HG03460 (cell line): ENCODE results near the gene L3HYPDH.
A peak's percentile ranks its signal among the peaks of the same experiment; 100 is the strongest.
"Not testable (repeated sequence)": the region's sequence is repeated elsewhere in the genome, so short reads cannot be mapped to it uniquely, and the experiment has no call there.

Source experiments
- ATAC-seq: cut with Tn5 transposase; IDR thresholded peaks from one replicate; pipeline ENCODE4 v1.9.1; 2021; ENCODE audit not compliant: unreplicated experiment

The L3HYPDH gene

GRCh38 chr14:59480166-59480565 lies 4.0 kb downstream of the L3HYPDH start:
- ATAC-seq, result no peak

- ATAC-seq, result no peak
These were observed 5.7 kb downstream of the L3HYPDH start for GRCh38 chr14:59478540-59478939.

DNA sequence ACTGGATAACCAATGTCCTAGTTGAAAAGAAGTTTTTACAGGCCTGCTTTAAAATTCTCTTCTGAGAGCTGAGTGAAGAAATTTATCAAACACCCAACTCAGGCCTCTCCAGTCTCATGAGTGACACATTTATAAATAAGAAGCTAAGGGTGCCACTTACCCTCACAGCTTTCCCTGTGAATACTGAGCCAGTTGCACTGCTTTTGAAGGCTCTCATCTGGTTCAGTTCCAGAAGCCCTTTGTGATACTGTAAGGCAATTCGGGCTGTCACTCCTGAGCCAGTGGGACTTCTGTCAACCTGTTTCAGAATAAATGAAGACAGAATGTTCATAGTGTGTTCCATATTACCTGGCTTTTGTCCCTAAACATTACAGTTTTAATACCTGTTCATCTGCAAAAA lies 8.5 kb downstream of the L3HYPDH start:
- ATAC-seq, result no peak

GRCh38 chr14:59474172-59474571 lies 10.0 kb downstream of the L3HYPDH start:
- no peak for ATAC-seq

DNA sequence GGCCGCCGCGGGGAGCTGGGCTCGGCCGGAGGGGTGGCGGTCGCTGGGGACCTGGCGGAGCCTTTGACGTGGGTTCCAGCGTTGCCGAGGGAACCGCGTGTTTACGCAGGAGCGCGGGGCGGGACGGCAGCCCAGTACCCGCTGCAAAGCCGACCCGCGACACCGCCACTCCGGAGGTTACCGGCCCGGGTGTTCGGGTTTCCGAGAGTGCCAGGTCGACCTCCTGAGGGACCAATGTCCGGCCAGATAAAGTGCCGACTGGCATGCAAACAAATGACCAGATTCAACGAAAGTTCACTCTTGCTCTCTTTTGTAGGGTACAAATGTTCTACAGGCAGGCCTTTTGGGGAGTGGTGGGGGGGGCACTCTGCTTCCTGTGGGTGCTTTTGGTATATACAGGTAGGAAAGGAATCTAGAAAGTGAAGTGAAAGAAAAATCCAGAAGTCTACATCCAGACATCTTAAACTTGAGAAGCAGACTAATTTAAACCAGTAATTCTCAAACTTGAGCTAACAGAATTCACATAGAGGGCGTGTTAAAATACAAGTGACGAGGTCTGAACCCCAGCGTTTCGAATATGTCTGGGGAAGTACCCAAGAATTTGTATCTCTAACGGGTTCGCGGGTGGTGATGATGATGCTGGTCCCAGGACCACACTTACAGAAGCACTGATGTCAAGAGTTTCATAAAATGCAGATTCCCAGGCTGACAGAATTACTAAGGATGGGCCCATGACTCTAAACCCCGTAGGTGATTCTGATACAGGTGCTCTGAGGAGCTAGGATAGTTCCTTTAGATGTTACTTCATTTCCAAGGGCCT lies 18.7 kb downstream of the L3HYPDH start, which contains the start of gene GPR135:
GPR135 (minus strand) TSS at position 65 of the 820 bp plus-strand sequence. CDS start 154 bp downstream, outside the sequence.
- ATAC-seq, result peak; percentile 30

DNA sequence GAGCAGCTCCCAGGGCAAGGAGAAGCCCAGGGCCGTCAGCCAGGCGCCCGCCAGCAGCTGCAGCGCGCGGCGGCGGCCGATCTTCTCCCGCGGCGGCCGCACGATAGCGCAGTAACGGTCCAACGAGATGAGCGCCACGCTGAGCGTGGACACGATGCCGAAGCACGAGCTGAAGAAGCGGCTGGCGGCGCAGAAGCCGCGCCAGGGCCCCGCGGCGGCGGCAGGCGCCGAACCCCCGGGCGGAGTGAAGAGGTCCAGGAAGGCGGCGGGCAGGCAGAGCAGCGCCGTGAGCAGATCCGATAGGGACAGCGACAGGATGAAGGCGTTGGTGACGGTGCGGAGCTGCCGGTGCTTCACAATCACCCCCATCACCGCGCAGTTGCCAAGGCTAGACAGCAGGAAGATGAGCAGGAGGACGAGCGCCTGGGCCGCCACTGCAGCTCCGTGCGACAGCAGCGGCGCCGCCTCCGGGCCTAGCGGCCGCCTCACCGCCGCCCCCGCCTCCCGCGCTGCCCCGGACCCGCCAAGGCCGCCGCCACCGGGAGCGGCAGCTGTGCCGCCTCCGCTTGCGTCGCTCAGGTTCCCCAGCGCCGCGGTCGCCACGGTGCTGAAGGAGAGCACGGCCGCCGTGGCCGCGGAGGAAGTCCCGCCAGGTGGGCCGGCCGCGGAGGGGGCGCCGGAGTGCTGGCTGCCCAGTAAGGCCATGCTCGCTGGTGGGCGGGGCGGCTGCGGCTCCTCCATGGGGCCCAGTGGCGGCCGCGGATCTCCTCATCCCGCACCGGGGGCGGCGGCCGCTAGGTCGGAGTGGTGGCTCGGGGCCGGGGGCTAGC lies 19.5 kb downstream of the L3HYPDH start:
- peak; percentile 54 for ATAC-seq

- peak; percentile 39 for ATAC-seq
These were observed 20.3 kb downstream of the L3HYPDH start for GRCh38 chr14:59463787-59464485.

- no peak for ATAC-seq
These were observed 22.3 kb downstream of the L3HYPDH start for GRCh38 chr14:59461891-59462290.

GRCh38 chr14:59460378-59460777 lies 23.8 kb downstream of the L3HYPDH start:
- no peak for ATAC-seq

DNA sequence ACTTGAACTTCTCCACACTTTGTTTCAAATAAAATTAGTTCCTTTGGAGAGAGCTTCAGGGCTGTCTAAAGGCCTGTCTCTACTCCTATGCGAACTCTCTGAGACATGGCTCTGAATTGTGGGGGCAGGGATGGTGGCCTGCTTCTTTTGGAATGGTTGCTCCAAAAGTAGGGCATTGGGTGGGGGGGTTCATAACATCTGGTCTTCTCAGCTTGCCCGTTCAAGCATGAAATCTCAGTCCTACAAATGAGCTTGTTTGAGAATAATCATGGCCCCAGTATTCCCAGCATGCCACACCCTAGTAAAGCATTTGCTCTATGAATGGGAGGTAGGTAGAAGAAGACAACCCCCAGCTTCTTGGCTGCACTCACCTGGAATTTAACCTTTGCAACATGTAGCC lies 25.7 kb downstream of the L3HYPDH start:
- ATAC-seq, result no peak

- no peak for ATAC-seq
These were observed 28.8 kb downstream of the L3HYPDH start for GRCh38 chr14:59455411-59455810.

GRCh38 chr14:59454139-59454538 lies 30.1 kb downstream of the L3HYPDH start:
- no peak for ATAC-seq

DNA sequence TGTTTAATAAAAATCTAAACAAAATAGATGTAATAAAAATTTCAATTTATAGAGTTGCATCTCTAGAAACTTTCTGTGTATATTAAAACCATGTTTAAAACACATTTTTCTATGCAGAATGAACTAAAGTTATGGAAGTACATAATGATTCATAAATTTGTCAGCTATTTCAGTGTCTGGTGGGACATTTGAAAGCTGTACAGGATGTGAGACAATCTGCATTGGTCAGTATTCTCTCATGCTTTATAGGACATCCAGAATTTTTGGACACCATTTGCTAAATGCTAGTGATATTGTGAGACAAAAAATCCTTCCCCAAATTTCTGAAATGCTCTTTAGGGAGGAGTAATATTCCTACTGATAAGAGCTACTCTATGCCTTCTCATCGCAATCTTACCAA lies 32.4 kb downstream of the L3HYPDH start:
- ATAC-seq, result no peak

- no peak for ATAC-seq
These were observed 33.5 kb downstream of the L3HYPDH start for GRCh38 chr14:59450716-59451115.

DNA sequence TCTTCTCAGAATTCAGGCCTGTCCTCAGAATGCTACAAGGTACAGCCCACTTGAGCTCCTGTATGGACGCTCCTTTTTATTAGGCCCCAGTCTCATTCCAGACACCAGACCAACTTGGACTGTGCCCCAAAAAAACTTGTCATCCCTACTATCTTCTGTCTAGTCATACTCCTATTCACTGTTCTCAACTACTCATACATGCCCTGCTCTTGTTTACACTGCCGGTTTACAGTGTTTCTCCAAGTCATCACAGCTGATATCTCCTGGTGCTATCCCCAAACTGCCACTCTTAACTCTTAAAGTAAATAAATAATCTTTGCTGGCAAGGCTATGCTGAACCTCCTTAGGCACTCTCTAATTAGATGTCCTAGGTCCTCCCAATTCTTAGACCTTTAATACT lies 35.5 kb downstream of the L3HYPDH start:
- not testable (repeated sequence) for ATAC-seq

- no peak for ATAC-seq
These were observed 44.8 kb downstream of the L3HYPDH start for GRCh38 chr14:59439256-59439965.

DNA sequence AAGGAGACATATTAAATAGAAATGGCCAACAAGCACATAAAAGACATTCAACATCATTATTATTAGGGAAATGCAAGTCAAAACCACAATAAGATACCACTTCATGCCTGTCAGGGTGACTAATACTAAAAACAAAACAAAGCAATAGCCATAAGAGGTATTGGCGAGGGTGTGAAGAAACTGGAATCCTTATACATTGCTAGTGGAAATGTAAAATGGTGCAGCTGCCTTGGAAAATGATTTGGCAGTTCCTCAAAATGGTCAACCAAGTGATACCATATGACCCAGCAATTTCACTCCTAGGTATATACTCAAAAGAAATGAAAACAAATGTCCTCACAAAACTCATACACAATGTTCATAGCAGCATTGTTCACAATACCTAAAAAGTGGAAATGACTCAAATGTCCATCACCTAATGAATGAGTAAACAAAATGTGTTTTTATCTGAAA lies 46.0 kb downstream of the L3HYPDH start:
- no peak for ATAC-seq

- no peak for ATAC-seq
These were observed 48.2 kb downstream of the L3HYPDH start for GRCh38 chr14:59435987-59436386.

GRCh38 chr14:59435101-59435500 lies 49.1 kb downstream of the L3HYPDH start:
- ATAC-seq, result no peak

DNA sequence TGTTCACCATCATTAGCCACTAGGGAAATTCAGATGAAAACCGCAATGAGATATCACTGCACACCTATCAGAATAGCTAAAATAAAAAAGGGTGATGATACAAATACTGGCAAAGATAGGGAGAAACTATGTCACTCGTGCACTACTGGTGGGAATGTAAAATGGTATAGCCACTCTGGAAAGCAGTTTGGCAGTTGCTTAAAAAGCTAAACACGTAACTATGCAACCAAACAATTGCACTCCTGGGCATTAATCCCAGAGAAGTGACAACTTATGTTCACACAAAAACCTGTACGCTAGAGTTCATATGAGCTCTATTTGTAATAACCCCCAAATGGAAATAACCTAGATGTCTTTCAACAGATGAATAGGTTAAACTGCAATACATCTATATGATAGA lies 54.4 kb downstream of the L3HYPDH start:
- ATAC-seq, result no peak

- ATAC-seq, result no peak
These were observed 55.6 kb downstream of the L3HYPDH start for GRCh38 chr14:59428581-59429012.
